HUES64 (cell line): ENCODE data around the gene HARS1.
"Not testable (repeated sequence)": the region's sequence is repeated elsewhere in the genome, so short reads cannot be mapped to it uniquely, and the experiment has no call there.

Experiments used
- H3K27ac ChIP-seq: 2 replicates; pipeline ENCODE4 v1.7.0; 2013; ENCODE audit warnings: low read depth, low read length, inconsistent platforms
- H3K27me3 ChIP-seq: 2 replicates; pipeline ENCODE4 v1.6.1; 2013; ENCODE audit warnings: mild to moderate bottlenecking, low read length; ENCODE audit not compliant: insufficient read depth
- H3K36me3 ChIP-seq: 2 replicates; pipeline ENCODE4 v1.6.1; 2013; ENCODE audit warnings: mild to moderate bottlenecking, low read length; ENCODE audit not compliant: insufficient read depth
- H3K4me1 ChIP-seq: 2 replicates; pipeline ENCODE4 v1.6.1; 2013; ENCODE audit warnings: mild to moderate bottlenecking, low read length, moderate library complexity; ENCODE audit not compliant: insufficient read depth
- H3K4me3 ChIP-seq: 2 replicates; pipeline ENCODE4 v1.5.1; 2013; ENCODE audit warnings: mild to moderate bottlenecking, low read length, moderate library complexity
- H3K9ac ChIP-seq: 2 replicates; pipeline ENCODE4 v1.6.1; 2013; ENCODE audit warnings: mild to moderate bottlenecking, low read depth, low read length
- H3K9me3 ChIP-seq: 2 replicates; pipeline ENCODE4 v1.6.1; 2013; ENCODE audit warnings: low read depth, low read length; ENCODE audit not compliant: insufficient read depth
- whole genome bisulfite sequencing: fragments of 150-250, 120-280 bp; methylation state at CpG from one replicate; pipeline ENCODE4 v1.1.7; 2013; ENCODE audit warnings: missing lambda C conversion rate; 5-methylcytosine and 5-hydroxymethylcytosine counted together

HARS1 gene

DNA sequence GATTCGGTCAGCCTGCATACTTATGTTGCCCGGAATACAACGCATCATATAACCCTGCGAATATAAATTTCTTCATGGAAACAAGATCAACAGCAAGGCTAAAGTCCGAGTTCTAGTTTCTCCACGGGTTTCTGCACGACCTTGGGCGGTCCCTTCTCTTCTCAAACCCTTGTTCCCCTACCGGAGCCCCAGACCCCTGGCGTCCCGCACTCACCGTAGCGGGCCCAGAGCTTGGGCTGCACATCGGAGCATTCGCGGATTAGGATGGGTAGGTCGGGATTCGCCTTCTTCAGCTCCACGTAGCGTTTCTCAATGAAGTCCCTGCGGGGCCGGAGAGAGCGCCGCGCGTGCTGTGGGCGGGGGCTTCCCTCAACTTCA is 44.1 kb downstream of the HARS1 start:
- Histone ChIP-seq H3K27me3 (no peaks in the 10 kb centered on the region), H3K4me1 (no peaks in the 10 kb centered on the region), H3K4me3 (peak overlapping the region; percentile 79), H3K9ac (peak overlapping the region; percentile 79), H3K9me3 (no peaks in the 10 kb centered on the region), H3K36me3 (peaks cover 61% of the 10 kb centered on the region), H3K27ac (peak overlapping the region; percentile 60)
- 1% methylated on average over 27 of the region's 27 CpGs for WGBS

GRCh38 chr5:140642718-140643117 is 48.5 kb downstream of the HARS1 start:
- H3K4me3 ChIP-seq = no peak overlapping the region
- H3K36me3 ChIP-seq = peaks cover 47% of the 10 kb centered on the region
- H3K9ac ChIP-seq = no peak overlapping the region
- no peak overlapping the region for H3K27ac ChIP-seq
- H3K9me3 ChIP-seq = no peaks in the 10 kb centered on the region
- no peaks in the 10 kb centered on the region for H3K27me3 ChIP-seq
- H3K4me1 ChIP-seq = no peaks in the 10 kb centered on the region
- 94% methylated on average over 3 of the region's 3 CpGs for WGBS

- no peak overlapping the region for H3K27ac ChIP-seq
- no peaks in the 10 kb centered on the region for H3K27me3 ChIP-seq
- no peaks in the 10 kb centered on the region for H3K4me1 ChIP-seq
- H3K36me3 ChIP-seq = peaks cover 47% of the 10 kb centered on the region
- no peak overlapping the region for H3K9ac ChIP-seq
- no peak overlapping the region for H3K4me3 ChIP-seq
- WGBS = 94% methylated on average over 8 of the region's 8 CpGs
- H3K9me3 ChIP-seq = no peaks in the 10 kb centered on the region
These were observed 49.5 kb downstream of the HARS1 start for GRCh38 chr5:140641716-140642115.

DNA sequence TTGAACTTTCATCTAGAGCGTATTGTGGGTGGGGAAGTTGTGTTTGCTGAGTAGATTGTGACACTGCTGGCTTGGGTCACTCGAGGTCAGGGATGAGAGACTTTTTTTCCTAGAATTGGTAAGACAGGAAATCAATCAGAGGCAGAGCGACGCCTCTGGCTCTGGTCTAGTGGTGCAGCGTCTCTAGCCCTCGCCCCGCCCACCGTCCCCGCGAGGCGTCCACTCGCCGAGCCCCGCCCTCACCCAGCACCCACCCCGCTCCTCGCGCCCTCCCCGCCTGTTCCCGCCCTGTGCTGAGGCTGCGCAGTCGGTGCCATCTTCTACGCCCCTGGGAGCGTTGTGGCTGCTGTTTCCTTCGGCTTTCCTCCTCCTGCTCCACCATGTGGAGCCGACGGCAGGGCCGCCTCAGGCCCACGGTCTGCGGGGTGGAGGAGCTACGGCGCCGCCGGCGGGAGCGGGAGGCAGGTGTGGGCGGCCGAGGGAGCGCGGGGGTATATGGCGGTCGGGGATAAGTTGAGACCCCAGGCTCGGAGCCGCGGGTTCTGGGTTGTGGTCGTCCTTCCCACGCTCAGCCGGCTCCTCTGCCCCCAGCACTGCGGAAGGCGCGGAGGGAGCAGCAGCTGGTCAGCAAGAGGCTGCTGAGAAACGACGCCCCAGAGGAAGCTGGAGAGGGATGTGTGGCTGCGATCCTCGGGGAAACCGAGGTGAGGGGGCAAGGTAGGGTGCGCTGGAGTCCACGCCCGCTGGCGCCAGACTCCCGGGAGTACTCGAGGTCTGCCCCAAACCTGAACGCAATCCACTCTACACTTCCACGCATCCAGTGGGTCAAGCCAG is 51.8 kb downstream of the HARS1 start, which contains the start of gene TMCO6:
Gene TMCO6, plus strand, starts transcription at position 304 of the 834 bp plus-strand sequence. Its CDS starts 77 bp downstream, at position 381.
- Histone ChIP-seq H3K9ac (peak within 1 kb of the TSS; percentile 85), H3K27me3 (no peaks in the 10 kb centered on the region), H3K4me3 (peak within 1 kb of the TSS; percentile 60), H3K9me3 (no peaks in the 10 kb centered on the region), H3K36me3 (peaks cover 33% of the 10 kb centered on the region), H3K27ac (peak within 1 kb of the TSS; percentile 56; the same call in 1 of the 2 replicates), H3K4me1 (no peaks in the 10 kb centered on the region)
- WGBS = under 1% methylated on average over 63 of the region's 63 CpGs

- H3K4me1 ChIP-seq, H3K9me3 ChIP-seq, H3K27me3 ChIP-seq, H3K9ac ChIP-seq, H3K27ac ChIP-seq: not testable (repeated sequence)
- 68% methylated on average over 9 of the region's 9 CpGs for WGBS
- Histone ChIP-seq H3K36me3 (peaks cover 28% of the 10 kb centered on the region), H3K4me3 (peak overlapping the region; percentile 60)
These were observed 52.3 kb downstream of the HARS1 start for GRCh38 chr5:140638898-140639147.

DNA sequence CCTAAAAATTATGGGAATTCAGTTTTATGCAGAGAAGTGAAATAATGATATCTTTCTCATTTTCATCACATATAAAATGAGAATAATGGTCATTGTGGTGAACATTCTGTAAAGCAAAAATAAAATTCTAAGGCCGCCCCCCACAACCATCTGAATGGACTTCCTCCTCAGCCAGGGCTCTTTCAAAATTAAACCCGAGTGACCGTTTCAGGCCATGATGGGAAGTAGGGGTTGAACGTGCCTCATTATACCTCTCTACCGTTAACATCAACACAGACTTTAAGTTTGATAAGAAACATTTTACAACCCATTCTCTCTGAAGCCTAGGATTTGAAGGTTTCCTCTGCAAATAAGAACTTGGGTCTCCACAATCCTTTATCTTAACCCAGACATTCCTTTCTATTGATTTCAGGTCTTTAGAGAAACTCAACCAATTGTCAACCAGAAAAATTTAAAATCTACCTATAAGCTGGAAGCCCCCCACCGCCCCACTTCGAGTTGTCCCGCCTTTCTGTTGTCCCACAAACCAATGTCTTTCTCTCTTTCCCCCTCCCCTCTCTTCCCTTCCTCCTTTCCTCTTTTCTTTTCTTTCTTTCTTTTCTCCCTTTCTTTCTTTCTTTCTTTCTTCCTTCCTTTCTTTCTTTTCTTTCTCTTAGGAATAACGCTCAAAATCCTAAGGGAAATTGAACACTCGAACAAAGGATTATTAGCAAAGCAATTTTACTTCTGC is 53.6 kb downstream of the HARS1 start:
- H3K4me3 ChIP-seq = no peak overlapping the region
- H3K9me3 ChIP-seq = no peaks in the 10 kb centered on the region
- 91% methylated on average over 9 of the region's 10 CpGs for WGBS
- peaks cover 18% of the 10 kb centered on the region for H3K27me3 ChIP-seq
- no peaks in the 10 kb centered on the region for H3K4me1 ChIP-seq
- H3K27ac ChIP-seq = no peak overlapping the region
- no peak overlapping the region for H3K9ac ChIP-seq
- peaks cover 17% of the 10 kb centered on the region for H3K36me3 ChIP-seq

DNA sequence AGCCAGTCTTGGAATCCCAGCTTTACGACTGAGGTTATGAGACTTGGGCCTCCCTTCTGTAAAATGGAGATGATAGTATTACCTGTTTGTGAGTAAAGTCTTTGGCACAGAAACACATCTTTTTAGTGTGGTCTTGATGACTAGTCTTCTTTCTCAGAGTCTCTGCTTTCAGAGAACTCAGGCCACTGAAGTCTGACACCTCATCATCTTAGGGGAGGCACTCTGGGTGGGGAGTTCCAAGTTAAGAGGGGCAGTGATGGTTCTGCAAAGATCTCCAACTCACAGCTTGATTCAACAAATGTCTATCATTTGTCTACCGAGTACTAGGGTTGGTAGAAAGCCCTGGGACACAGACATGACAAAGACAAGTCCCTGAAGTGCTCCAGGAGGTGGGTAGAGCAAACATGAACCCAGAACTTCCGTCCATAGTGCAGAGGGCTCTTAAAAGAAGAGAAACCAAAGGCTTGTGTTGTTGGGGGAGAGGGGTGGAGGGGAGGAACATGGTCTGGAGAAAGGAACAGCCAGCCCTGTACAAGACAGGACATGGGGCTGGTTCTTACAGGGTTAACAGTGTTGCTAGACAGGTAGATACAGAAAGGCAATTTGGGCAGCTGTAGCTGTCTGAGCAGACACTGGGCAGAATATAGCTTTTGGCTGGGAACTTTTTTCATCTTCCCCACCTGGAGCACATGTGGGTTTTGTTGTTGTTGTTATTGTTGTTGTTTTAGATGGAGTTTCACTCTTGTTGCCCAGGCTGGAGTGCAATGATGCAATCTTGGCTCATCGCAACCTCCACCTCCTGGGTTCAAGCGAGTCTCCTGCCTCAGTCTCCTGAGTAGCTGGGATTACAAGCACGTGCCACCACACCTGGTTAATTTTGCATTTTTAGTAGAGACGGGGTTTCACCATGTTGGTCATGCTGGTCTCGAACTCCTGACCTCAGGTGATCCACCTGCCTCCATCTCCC is 55.6 kb downstream of the HARS1 start:
- Histone ChIP-seq H3K4me1 (no peaks in the 10 kb centered on the region), H3K9ac (no peak overlapping the region), H3K27ac (no peak overlapping the region), H3K27me3 (peaks cover 38% of the 10 kb centered on the region), H3K4me3 (no peak overlapping the region), H3K9me3 (no peaks in the 10 kb centered on the region), H3K36me3 (no peaks in the 10 kb centered on the region)
- WGBS = 92% methylated on average over 8 of the region's 8 CpGs

- H3K27ac ChIP-seq = no peak overlapping the region
- H3K27me3 ChIP-seq = peaks cover 43% of the 10 kb centered on the region
- no peak overlapping the region for H3K4me3 ChIP-seq
- H3K9ac ChIP-seq = no peak overlapping the region
- H3K4me1 ChIP-seq = no peaks in the 10 kb centered on the region
- no peaks in the 10 kb centered on the region for H3K36me3 ChIP-seq
- WGBS = 57% methylated on average over 3 of the region's 3 CpGs
- H3K9me3 ChIP-seq = no peaks in the 10 kb centered on the region
These were observed 57.1 kb downstream of the HARS1 start for GRCh38 chr5:140634103-140634502.

DNA sequence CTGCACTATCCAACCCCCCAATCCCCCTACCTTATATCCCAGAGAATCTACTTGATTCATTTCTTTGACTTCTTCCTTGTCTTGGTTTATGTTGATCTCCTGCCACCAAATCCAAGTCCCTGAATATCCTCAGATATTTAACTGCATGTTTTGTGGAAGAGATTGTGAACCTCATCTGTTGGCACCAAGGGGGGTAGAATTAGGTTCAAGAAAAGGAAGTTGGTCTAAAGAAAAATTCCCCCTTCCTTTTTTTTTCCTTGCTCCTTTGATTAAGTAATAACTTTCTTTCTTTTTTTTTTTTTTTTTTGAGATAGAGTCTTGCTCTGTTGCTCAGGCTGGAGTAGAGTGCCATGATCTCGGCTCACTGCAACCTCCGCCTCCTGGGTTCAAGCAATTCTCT is 57.7 kb downstream of the HARS1 start:
- Histone ChIP-seq H3K4me3 (peak overlapping the region; percentile 48; the same call in 1 of the 2 replicates), H3K9me3 (0 out of 2 replicates have a peak, but pooled peaks cover 1% of the 10 kb centered on the region), H3K4me1 (no peaks in the 10 kb centered on the region), H3K27ac (no peak overlapping the region), H3K27me3 (peaks cover 43% of the 10 kb centered on the region), H3K9ac (no peak overlapping the region), H3K36me3 (no peaks in the 10 kb centered on the region)
- WGBS = 88% methylated on average over 2 of the region's 2 CpGs

DNA sequence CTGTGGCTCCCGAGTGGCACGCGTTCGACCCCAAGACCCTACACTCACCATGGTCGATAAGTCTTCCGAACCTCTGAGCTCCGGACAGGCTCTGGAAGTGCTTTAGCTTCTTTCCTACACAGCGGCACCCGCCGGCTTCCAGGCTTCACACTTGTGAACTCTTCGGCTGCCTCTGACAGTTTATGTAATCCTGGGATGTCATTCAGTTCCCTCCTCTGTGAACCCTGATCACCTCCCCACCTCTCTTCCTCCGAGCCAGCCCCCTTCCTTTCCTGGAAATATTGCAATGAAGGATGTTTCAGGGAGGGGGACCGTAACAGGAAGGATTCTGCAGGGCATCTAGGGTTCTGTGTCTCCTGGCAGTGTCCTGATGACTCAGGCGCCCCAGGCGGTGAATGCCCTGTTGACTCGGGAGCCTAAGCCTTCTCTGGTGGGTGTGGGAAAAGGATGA is 58.1 kb downstream of the HARS1 start, which contains the start of gene CD14:
Gene CD14, minus strand, starts transcription at position 155 of the 451 bp plus-strand sequence. Its CDS starts 104 bp downstream, at position 51.
- Histone ChIP-seq H3K9me3 (peaks cover 6% of the 10 kb centered on the region), H3K27me3 (peaks cover 43% of the 10 kb centered on the region), H3K4me1 (no peaks in the 10 kb centered on the region), H3K4me3 (peak within 1 kb of the TSS; percentile 48), H3K36me3 (no peaks in the 10 kb centered on the region), H3K9ac (no peak within 1 kb of the TSS; the same call in 1 of the 2 replicates), H3K27ac (no peak within 1 kb of the TSS)
- 43% methylated on average over 15 of the region's 16 CpGs for WGBS
